ENCODE results near the gene ZNF782. TPM values are rescaled to one million over a fixed set of nuclear protein-coding genes. Genes with fewer than 3 reads are reported as not detected.

ZNF782 gene
- total RNA-seq, 1 experiment from 2014 or later: 11.5 TPM

- peak overlapping the region; percentile 94; the same call in 1 of the 2 replicates for H3K4me3 ChIP-seq
- CTCF ChIA-PET: interaction anchor here (0.6 kb wide), 1 partner anchor 546 kb away, joined by 13 read pairs; no protein-coding TSS in a partner anchor
- no peak overlapping the region for H3K27ac ChIP-seq
- peak overlapping the region; percentile 94 for H3K4me2 ChIP-seq
- no peak for DNase-seq
- POLR2A ChIA-PET (ENCODE audit: unreplicated experiment): interaction anchor here (0.5 kb wide), 1 partner anchor 414 kb away, joined by 4 read pairs; no protein-coding TSS in a partner anchor
- peaks cover 11% of the 10 kb centered on the region; the same call in 1 of the 2 replicates for H3K36me3 ChIP-seq (ENCODE audit: low read depth)
- no peaks in the 10 kb centered on the region for H3K27me3 ChIP-seq (ENCODE audit: insufficient read depth, low read depth)
- no peak overlapping the region for H2AFZ ChIP-seq
- H4K20me1 ChIP-seq (ENCODE audit: insufficient read depth): no peaks in the 10 kb centered on the region
- peaks cover 8% of the 10 kb centered on the region; the same call in 1 of the 2 replicates for H3F3A ChIP-seq (ENCODE audit: insufficient read depth, low read depth)
- peaks cover 16% of the 10 kb centered on the region; the same call in 1 of the 2 replicates for H3K9me3 ChIP-seq (ENCODE audit: insufficient read depth, low read depth)
- no peak for TF ChIP-seq EZH2 (IDR thresholded peaks at IDR 0.05; ENCODE audit: low read depth)
- no peak for TF ChIP-seq CTCF (conservative IDR thresholded peaks at IDR 0.05)
- no peaks in the 10 kb centered on the region for H3K9me2 ChIP-seq (ENCODE audit: insufficient read depth)
- intact Hi-C loops (cut with micrococcal nuclease; ENCODE audit: unreplicated experiment): loop anchor here (2.0 to 10.0 kb wide), 4 partner anchors 35 to 408 kb away; no protein-coding TSS in a partner anchor
- peaks cover 21% of the 10 kb centered on the region for H3K4me1 ChIP-seq (replicated peaks; ENCODE audit: insufficient read depth)
- H3K79me2 ChIP-seq (ENCODE audit: low read depth): peaks cover 31% of the 10 kb centered on the region; the same call in 1 of the 2 replicates
- no TSS peak for BruUV-seq (replicated peaks)
Observed at GRCh38 chr9:96852676-96853075, 1.6 kb downstream of the ZNF782 start.

DNA sequence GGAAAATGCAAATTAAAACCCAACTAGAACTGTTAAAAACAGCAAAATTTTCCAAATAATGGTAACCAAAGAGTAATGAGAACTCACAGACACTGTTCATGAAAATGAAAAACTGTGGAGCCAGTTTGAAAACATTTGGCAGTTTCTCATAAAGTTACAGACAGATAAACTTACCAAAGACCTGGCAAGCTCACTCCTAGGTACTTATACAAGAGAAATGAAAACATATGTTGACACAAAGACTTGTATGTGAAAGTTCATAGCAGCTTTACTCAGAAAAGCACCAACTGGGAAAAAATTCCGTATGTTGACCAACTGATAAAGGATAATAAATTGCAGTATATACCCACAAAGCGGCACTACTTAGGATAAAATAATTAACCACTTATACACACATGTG, 10.3 kb downstream of the ZNF782 start:
- no peak for DNase-seq
- Histone ChIP-seq H3F3A (ENCODE audit: insufficient read depth, low read depth) (no peaks in the 10 kb centered on the region), H3K4me1 (replicated peaks; ENCODE audit: insufficient read depth) (no peaks in the 10 kb centered on the region), H3K27ac (no peak overlapping the region), H3K9me2 (ENCODE audit: insufficient read depth) (no peaks in the 10 kb centered on the region), H3K36me3 (ENCODE audit: low read depth) (peaks cover 46% of the 10 kb centered on the region), H3K4me3 (no peak overlapping the region), H3K4me2 (no peak overlapping the region), H3K27me3 (ENCODE audit: insufficient read depth, low read depth) (no peaks in the 10 kb centered on the region), H3K9me3 (ENCODE audit: insufficient read depth, low read depth) (peaks cover 67% of the 10 kb centered on the region), H4K20me1 (ENCODE audit: insufficient read depth) (no peaks in the 10 kb centered on the region), H3K79me2 (ENCODE audit: low read depth) (0 out of 2 replicates have a peak, but pooled peaks cover 3% of the 10 kb centered on the region), H2AFZ (no peak overlapping the region)
- BruUV-seq (replicated peaks): no TSS peak
- TF ChIP-seq CTCF (conservative IDR thresholded peaks at IDR 0.05): no peak
- no peak for TF ChIP-seq EZH2 (IDR thresholded peaks at IDR 0.05; ENCODE audit: low read depth)
- intact Hi-C loops (cut with micrococcal nuclease; ENCODE audit: unreplicated experiment): no loop called here
- ChIA-PET POLR2A (ENCODE audit: unreplicated experiment) (interaction anchor here (0.7 kb wide), 1 partner anchor 321 kb away, joined by 3 read pairs; no protein-coding TSS in a partner anchor), CTCF (no interaction called here)

DNA sequence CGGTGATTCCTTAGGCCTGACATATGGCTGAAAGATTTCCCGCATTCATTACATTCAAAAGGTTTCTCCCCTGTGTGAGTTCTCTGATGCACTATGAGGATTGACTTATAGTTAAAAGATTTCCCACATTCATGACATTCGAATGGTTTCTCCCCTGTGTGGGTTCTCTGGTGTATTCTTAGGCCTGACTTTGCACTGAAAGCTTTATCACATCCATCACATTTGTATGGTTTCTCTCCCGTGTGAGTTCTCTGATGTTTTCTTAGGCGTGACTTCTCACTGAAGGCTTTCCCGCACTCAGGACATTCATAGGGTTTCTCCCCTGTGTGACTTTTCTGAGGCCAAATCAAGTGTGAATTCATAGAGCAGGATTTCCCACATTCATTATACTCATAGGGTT, 35.8 kb downstream of the ZNF782 start:
- Histone ChIP-seq H3K4me1 (replicated peaks; ENCODE audit: insufficient read depth) (no peaks in the 10 kb centered on the region), H3K27ac (no peak overlapping the region), H3K9me2 (ENCODE audit: insufficient read depth) (no peaks in the 10 kb centered on the region), H3K4me2 (no peak overlapping the region), H3K9me3 (ENCODE audit: insufficient read depth, low read depth) (peaks cover 86% of the 10 kb centered on the region), H3K79me2 (ENCODE audit: low read depth) (no peaks in the 10 kb centered on the region), H3K36me3 (ENCODE audit: low read depth) (peaks cover 41% of the 10 kb centered on the region; the same call in 1 of the 2 replicates), H3K4me3 (no peak overlapping the region), H3F3A (ENCODE audit: insufficient read depth, low read depth) (no peaks in the 10 kb centered on the region), H2AFZ (no peak overlapping the region), H4K20me1 (ENCODE audit: insufficient read depth) (no peaks in the 10 kb centered on the region), H3K27me3 (ENCODE audit: insufficient read depth, low read depth) (no peaks in the 10 kb centered on the region)
- ChIA-PET POLR2A (ENCODE audit: unreplicated experiment) (no interaction called here), CTCF (no interaction called here)
- DNase-seq: no peak
- TF ChIP-seq CTCF (conservative IDR thresholded peaks at IDR 0.05): no peak
- intact Hi-C loops (cut with micrococcal nuclease; ENCODE audit: unreplicated experiment): loop anchor here (5.0 kb wide), 1 partner anchor 34 kb away; the partner anchor contains the start of gene ZNF782
- no TSS peak for BruUV-seq (replicated peaks)

Data from PC-9 (cell line).